Left ventricle myocardium inferior (tissue), 1 donor: Measurements from ENCODE around the gene KLHL29. TPM values are rescaled to one million over a fixed set of nuclear protein-coding genes. Genes with fewer than 3 reads are reported as not detected.

Experiments used
- DNase-seq: peaks from one replicate; pipeline ENCODE4 v3.0.0-alpha.2; 2020
- H3K27ac ChIP-seq: fragments of 200-600 bp; replicated peaks from 2 replicates; pipeline ENCODE4 v1.8.0; 2021
- H3K27me3 ChIP-seq: fragments of 200-600 bp; 2 replicates; pipeline ENCODE4 v1.8.0; 2021; ENCODE audit warnings: low read depth
- H3K36me3 ChIP-seq: fragments of 200-600 bp; 2 replicates; pipeline ENCODE4 v1.8.0; 2021
- H3K4me1 ChIP-seq: fragments of 200-600 bp; 2 replicates; pipeline ENCODE4 v1.8.0; 2021
- H3K4me3 ChIP-seq: fragments of 200-600 bp; 2 replicates; pipeline ENCODE4 v1.8.0; 2021; ENCODE audit warnings: mild to moderate bottlenecking, moderate library complexity
- H3K9me3 ChIP-seq: fragments of 200-600 bp; replicated peaks from 2 replicates; pipeline ENCODE4 v1.8.0; 2021
- CTCF ChIP-seq: fragments of 200-600 bp; IDR thresholded peaks from 2 replicates; pipeline ENCODE4 v1.8.0; 2021; ENCODE audit warnings: antibody characterized with exemption, mild to moderate bottlenecking, borderline replicate concordance
- intact Hi-C: fragments of 100-400 bp; cut with micrococcal nuclease; formaldehyde crosslinking; loops from one replicate; pipeline ENCODE4 v1.11.0; 2022
- total RNA-seq: library from RNA; stranded (reverse); fragmentation: NEBNext Ultra II Directional; extraction: Animal tissue kit (Norgen Biotek cat#: 25700); gene quantifications from one replicate; pipeline ENCODE4 v1.2.1, GENCODE V29; 2021
- donor health status: DM: no; HTN: yes; CAD: no; lungs with severe emphysema.

KLHL29 gene
- total RNA-seq, 1 donor from 2014 or later, result 1.1 TPM

GRCh38 chr2:23622966-23623675 is 238.1 kb downstream of the KLHL29 start:
- Histone ChIP-seq H3K9me3 (peaks cover 10% of the 10 kb centered on the region), H3K27me3 (no peaks in the 10 kb centered on the region), H3K27ac (no peak overlapping the region), H3K4me3 (no peak overlapping the region), H3K4me1 (peaks cover 30% of the 10 kb centered on the region), H3K36me3 (no peaks in the 10 kb centered on the region)
- no peak for TF ChIP-seq CTCF
- no peak for DNase-seq
- intact Hi-C loops, result no loop called here

DNA sequence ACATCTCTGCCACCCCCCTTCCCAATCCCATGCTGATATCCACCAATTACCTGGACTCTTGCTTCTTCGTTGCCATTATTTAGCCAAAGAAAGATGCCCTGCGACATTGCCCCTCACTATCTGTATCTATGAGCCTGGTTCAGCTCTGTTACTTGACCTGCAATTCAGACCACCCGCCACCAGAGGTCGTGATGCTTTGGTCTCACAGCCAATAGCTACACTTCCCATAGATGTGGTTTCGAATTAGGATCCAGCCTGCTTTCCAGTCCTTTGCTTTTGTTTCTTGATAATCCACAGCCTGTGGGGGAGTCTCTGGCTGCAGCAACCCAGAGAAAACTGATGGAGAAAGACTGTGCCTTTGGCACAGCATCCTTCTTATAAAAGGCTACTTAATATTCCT is 239.4 kb downstream of the KLHL29 start:
- TF ChIP-seq CTCF, result peak; percentile 30
- intact Hi-C loops, result no loop called here
- Histone ChIP-seq H3K27me3 (no peaks in the 10 kb centered on the region), H3K27ac (no peak overlapping the region), H3K4me1 (peaks cover 19% of the 10 kb centered on the region), H3K36me3 (no peaks in the 10 kb centered on the region), H3K4me3 (no peak overlapping the region), H3K9me3 (peaks cover 10% of the 10 kb centered on the region)
- no peak for DNase-seq

- TF ChIP-seq CTCF, result no peak
- Histone ChIP-seq H3K9me3 (peaks cover 10% of the 10 kb centered on the region), H3K4me3 (no peak overlapping the region), H3K27me3 (no peaks in the 10 kb centered on the region), H3K36me3 (no peaks in the 10 kb centered on the region), H3K27ac (no peak overlapping the region), H3K4me1 (peaks cover 17% of the 10 kb centered on the region)
- intact Hi-C loops, result no loop called here
- DNase-seq, result no peak
These were observed 239.9 kb downstream of the KLHL29 start for GRCh38 chr2:23624915-23625314.

GRCh38 chr2:23625726-23626125 is 240.7 kb downstream of the KLHL29 start:
- Histone ChIP-seq H3K4me1 (peaks cover 9% of the 10 kb centered on the region), H3K4me3 (no peak overlapping the region), H3K9me3 (peaks cover 10% of the 10 kb centered on the region), H3K36me3 (no peaks in the 10 kb centered on the region), H3K27me3 (no peaks in the 10 kb centered on the region), H3K27ac (no peak overlapping the region)
- no peak for TF ChIP-seq CTCF
- intact Hi-C loops, result no loop called here
- no peak for DNase-seq

GRCh38 chr2:23626701-23627230 is 241.8 kb downstream of the KLHL29 start:
- peaks cover 10% of the 10 kb centered on the region for H3K9me3 ChIP-seq
- no peak overlapping the region for H3K4me3 ChIP-seq
- H3K27me3 ChIP-seq, result no peaks in the 10 kb centered on the region
- intact Hi-C loops, result no loop called here
- TF ChIP-seq CTCF, result no peak
- H3K27ac ChIP-seq, result no peak overlapping the region
- no peak for DNase-seq
- H3K4me1 ChIP-seq, result no peaks in the 10 kb centered on the region
- no peaks in the 10 kb centered on the region for H3K36me3 ChIP-seq
